GM19328 (cell line): ENCODE measurements around the gene PCMT1.
"Not testable (repeated sequence)": the region's sequence is repeated elsewhere in the genome, so short reads cannot be mapped to it uniquely, and the experiment has no call there.

ENCODE experiments used
- ATAC-seq: cut with Tn5 transposase; IDR thresholded peaks from one replicate; pipeline ENCODE4 v1.9.1; 2021; ENCODE audit warnings: mild to moderate bottlenecking, moderate library complexity; ENCODE audit not compliant: unreplicated experiment

The PCMT1 gene

DNA sequence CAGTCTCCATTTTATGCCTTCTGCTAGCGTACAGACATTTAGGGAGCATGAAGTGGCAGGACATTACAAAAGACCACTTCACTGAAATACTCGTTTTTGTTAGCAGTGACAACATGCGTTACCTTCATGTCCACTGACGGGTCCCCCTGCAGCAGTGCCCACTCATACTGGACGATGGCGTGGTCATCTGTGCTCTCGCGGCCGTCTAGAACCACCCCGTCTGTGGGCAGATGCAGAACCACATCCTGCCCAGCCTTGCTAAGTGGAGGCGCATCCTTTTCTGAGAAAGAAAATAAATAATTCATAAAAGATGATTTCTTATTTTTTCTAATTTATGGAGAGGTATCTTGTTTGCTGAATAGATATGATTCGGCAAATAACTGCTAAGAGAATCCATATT, 103.3 kb downstream of the PCMT1 start:
- no peak for ATAC-seq

DNA sequence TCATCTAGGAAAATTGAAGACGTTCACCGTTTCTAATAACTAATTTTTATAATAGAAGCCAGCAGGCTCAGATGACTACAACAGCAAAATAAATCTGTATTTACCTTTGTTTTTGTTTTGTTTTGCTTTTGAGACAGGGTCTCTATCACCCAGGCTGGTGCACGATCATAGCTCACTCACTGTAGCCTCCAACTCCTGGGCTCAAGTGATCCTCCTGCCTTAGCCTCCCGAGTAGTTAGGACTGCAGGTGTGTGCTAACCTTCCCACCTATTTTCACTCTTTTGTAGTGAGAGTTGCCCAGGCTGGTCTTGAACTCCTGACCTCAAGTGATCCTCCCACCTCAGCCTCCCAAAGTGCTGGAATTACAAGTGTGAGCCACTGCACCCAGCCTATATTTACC, 104.5 kb downstream of the PCMT1 start:
- ATAC-seq: not testable (repeated sequence)

- no peak for ATAC-seq
Measured at GRCh38 chr6:149854532-149854931, 105.0 kb downstream of the PCMT1 start.

- ATAC-seq: no peak
Measured at GRCh38 chr6:149855040-149855654, 105.6 kb downstream of the PCMT1 start.

DNA sequence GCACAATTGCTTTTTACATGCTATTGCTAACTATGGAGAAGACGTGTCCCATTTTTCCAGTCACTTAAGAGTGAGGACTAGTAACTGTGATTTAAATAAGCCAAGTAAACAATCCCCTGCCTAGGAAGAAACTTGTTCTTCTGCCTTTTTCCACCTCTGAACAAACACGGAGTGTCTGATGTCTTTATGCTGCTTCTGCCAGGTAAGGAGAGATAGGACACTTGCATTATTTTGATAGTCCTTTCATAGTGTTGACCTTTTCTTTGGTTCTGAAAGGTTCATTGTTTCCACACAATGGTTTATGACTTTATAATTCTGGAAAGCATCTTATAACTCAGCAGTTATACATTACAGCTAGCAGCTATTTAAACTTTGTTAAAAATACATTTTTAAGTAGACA, 106.2 kb downstream of the PCMT1 start:
- no peak for ATAC-seq

DNA sequence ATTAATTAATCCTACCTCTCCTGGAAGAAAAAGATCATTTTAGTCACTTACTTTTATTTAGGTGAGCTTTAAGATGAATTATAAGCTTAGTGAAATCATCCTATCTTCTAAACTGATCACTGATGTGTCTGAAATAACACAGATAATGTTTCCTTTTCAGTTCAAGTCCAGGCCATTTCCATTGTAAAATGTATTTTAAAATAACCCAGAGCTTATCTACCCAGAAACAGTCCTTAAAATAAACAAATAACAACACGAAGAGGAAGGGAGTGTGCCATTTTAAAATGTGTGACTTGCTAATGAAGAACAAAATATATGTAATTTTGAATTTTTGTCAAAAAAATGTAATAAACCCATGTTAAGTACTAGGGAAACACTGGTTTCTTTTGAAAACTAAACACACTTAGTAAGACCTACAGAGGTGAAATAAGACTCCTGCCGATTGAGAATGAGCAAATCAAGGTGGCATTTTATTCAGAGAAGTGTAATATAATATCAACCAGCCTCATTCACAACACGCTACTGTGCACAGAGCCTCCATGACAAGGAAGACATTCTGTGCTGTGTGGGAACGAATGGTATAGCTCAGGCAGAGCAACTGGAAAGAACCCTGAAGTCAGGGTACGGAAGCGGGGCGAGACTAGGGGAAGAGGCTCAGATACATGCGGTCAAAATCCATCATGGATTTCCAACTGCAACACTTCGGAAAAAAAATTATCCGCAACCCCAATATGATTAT, 106.9 kb downstream of the PCMT1 start:
- no peak for ATAC-seq

GRCh38 chr6:149857541-149857940, 108.0 kb downstream of the PCMT1 start:
- no peak for ATAC-seq

DNA sequence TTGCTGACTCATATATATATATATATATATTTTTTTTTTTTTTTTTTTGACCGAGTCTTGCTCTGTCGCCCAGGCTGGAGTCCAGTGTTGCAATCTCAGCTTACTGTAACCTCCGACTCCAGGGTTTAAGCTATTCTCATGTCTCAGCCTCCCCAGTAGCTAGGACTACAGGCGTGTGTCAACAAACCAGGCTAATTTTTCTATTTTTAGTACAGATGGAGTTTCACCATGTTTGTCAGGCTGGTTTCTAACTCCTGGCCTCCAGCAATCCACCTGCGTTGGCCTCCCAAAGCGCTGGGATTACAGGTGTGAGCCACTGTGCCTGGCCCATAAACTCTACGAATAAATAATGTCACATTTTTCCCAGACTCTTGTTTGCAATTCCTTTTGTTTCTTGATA, 109.8 kb downstream of the PCMT1 start:
- no peak for ATAC-seq

- ATAC-seq: no peak
Measured at GRCh38 chr6:149859938-149860337, 110.4 kb downstream of the PCMT1 start.

- ATAC-seq: no peak
Measured at GRCh38 chr6:149860513-149860833, 110.9 kb downstream of the PCMT1 start.
